SK-N-SH treated with all-trans-retinoic acid at 6 μM for 48 hours (cell line): ENCODE measurements around the gene RBM44.
"Not testable (repeated sequence)": the region's sequence is repeated elsewhere in the genome, so short reads cannot be mapped to it uniquely, and the experiment has no call there.

ENCODE experiments used
- ATAC-seq: fragments of 200-7000 bp; cut with Tn5 transposase; 3 replicates; pipeline ENCODE4 v1.9.1; 2020; ENCODE audit warnings: mild to moderate bottlenecking, moderate library complexity
- ARNTL ChIP-seq: fragments of 450-650 bp; formaldehyde crosslinking; IDR thresholded peaks from 2 replicates; pipeline ENCODE4 v1.5.0; 2020; ENCODE audit warnings: low read depth, mild to moderate bottlenecking, moderate library complexity, borderline replicate concordance
- CSDC2 ChIP-seq: fragments of 250-450 bp; sonication (Bioruptor Pico); IDR thresholded peaks from 2 replicates; pipeline ENCODE4 v1.5.0; 2020; ENCODE audit warnings: mild to moderate bottlenecking, moderate library complexity
- ESRRG ChIP-seq: fragments of 250-450 bp; sonication (Bioruptor Pico); IDR thresholded peaks from 2 replicates; pipeline ENCODE4 v1.6.1; 2021; ENCODE audit warnings: mild to moderate bottlenecking
- GLIS3 ChIP-seq: fragments of 250-450 bp; sonication (Bioruptor Pico); IDR thresholded peaks from 2 replicates; pipeline ENCODE4 v1.5.0; 2020; ENCODE audit warnings: mild to moderate bottlenecking, moderate library complexity
- ISL1 ChIP-seq: fragments of 250-450 bp; sonication (Bioruptor Pico); IDR thresholded peaks from 2 replicates; pipeline ENCODE4 v2.1.2; 2022; ENCODE audit warnings: mild to moderate bottlenecking, moderate library complexity
- OSR1 ChIP-seq: fragments of 250-450 bp; sonication (Bioruptor Pico); IDR thresholded peaks from 2 replicates; pipeline ENCODE4 v1.8.0; 2022; ENCODE audit warnings: moderate library complexity, mild to moderate bottlenecking, inconsistent platforms
- PPARA ChIP-seq: fragments of 250-450 bp; sonication (Bioruptor Pico); IDR thresholded peaks from 2 replicates; pipeline ENCODE4 v1.5.0; 2020; ENCODE audit warnings: mild to moderate bottlenecking, borderline replicate concordance
- RARB ChIP-seq: fragments of 250-450 bp; sonication (Bioruptor Pico); IDR thresholded peaks from 2 replicates; pipeline ENCODE4 v1.8.0; 2021; ENCODE audit warnings: mild to moderate bottlenecking, moderate library complexity
- SNAI2 ChIP-seq: fragments of 250-450 bp; sonication (Bioruptor Pico); IDR thresholded peaks from 2 replicates; pipeline ENCODE4 v1.5.0; 2020; ENCODE audit warnings: mild to moderate bottlenecking, moderate library complexity
- TCF4 ChIP-seq: fragments of 250-450 bp; sonication (Bioruptor Pico); IDR thresholded peaks from 2 replicates; pipeline ENCODE4 v1.8.0; 2021; ENCODE audit warnings: mild to moderate bottlenecking, moderate library complexity, borderline replicate concordance
- TOX ChIP-seq: fragments of 250-450 bp; sonication (Bioruptor Pico); IDR thresholded peaks from 2 replicates; pipeline ENCODE4 v1.8.0; 2021; ENCODE audit warnings: mild to moderate bottlenecking, moderate library complexity, borderline replicate concordance
- TSHZ2 ChIP-seq: fragments of 250-450 bp; sonication (Bioruptor Pico); IDR thresholded peaks from 2 replicates; pipeline ENCODE4 v1.5.0; 2020; ENCODE audit warnings: mild to moderate bottlenecking, moderate library complexity
- ZC3H10 ChIP-seq: fragments of 250-450 bp; sonication (Bioruptor Pico); IDR thresholded peaks from 2 replicates; pipeline ENCODE4 v1.5.1; 2021; ENCODE audit warnings: mild to moderate bottlenecking, moderate library complexity
- ZFP3 ChIP-seq: fragments of 250-450 bp; sonication (Bioruptor Pico); IDR thresholded peaks from 2 replicates; pipeline ENCODE4 v1.5.0; 2020; ENCODE audit warnings: mild to moderate bottlenecking, moderate library complexity
- ZFP30 ChIP-seq: fragments of 450-650 bp; formaldehyde crosslinking; IDR thresholded peaks from 2 replicates; pipeline ENCODE4 v1.5.0; 2022; ENCODE audit warnings: mild to moderate bottlenecking, moderate library complexity
- ZNF565 ChIP-seq: fragments of 450-650 bp; formaldehyde crosslinking; conservative IDR thresholded peaks from 2 replicates; pipeline ENCODE4 v1.5.0; 2020; ENCODE audit warnings: low read depth, mild to moderate bottlenecking, moderate library complexity
- ZNF70 ChIP-seq: fragments of 450-650 bp; formaldehyde crosslinking; IDR thresholded peaks from 2 replicates; pipeline ENCODE4 v1.5.0; 2020; ENCODE audit warnings: mild to moderate bottlenecking, moderate library complexity
- ZNF8 ChIP-seq: fragments of 450-650 bp; formaldehyde crosslinking; IDR thresholded peaks from 2 replicates; pipeline ENCODE4 v1.5.0; 2020; ENCODE audit warnings: mild to moderate bottlenecking, moderate library complexity
- TF ChIP-seq, protein P1 (sequence below): fragments of 250-450 bp; sonication (Bioruptor Pico); IDR thresholded peaks from 2 replicates; pipeline ENCODE4 v1.5.1; 2020; ENCODE audit warnings: low read depth, mild to moderate bottlenecking, moderate library complexity
- TF ChIP-seq, protein P2 (sequence below): fragments of 250-450 bp; sonication (Bioruptor Pico); IDR thresholded peaks from 2 replicates; pipeline ENCODE4 v1.8.0; 2020; ENCODE audit warnings: mild to moderate bottlenecking, moderate library complexity, borderline replicate concordance
- TF ChIP-seq, protein P3 (sequence below): fragments of 250-450 bp; sonication (Bioruptor Pico); IDR thresholded peaks from 2 replicates; pipeline ENCODE4 v1.5.1; 2021; ENCODE audit warnings: mild to moderate bottlenecking, moderate library complexity

Gene RBM44

DNA sequence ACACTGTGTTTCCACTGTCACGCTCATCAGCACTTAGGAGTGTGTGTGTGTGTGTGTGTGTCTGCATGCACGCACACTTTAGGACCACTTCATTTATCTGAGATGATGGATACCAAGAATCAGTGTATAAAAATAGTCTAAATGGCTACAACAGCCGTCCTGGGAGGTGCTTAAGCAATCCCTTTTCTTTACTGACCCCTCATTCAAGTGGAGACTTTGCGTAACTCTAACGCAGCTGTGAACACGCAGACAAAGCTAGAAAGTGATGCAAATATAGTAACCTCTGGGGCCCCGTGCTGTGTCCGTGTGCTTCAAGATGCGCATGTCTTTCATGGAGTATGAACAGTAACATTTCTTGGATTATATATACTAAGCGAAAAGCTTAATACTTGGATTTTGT is 40.4 kb upstream of the RBM44 start:
- TF ChIP-seq, protein P1, sequence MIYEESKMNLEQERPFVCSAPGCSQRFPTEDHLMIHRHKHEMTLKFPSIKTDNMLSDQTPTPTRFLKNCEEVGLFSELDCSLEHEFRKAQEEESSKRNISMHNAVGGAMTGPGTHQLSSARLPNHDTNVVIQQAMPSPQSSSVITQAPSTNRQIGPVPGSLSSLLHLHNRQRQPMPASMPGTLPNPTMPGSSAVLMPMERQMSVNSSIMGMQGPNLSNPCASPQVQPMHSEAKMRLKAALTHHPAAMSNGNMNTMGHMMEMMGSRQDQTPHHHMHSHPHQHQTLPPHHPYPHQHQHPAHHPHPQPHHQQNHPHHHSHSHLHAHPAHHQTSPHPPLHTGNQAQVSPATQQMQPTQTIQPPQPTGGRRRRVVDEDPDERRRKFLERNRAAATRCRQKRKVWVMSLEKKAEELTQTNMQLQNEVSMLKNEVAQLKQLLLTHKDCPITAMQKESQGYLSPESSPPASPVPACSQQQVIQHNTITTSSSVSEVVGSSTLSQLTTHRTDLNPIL, result no peak
- no peak for TF ChIP-seq ZFP3 (CRISPR knock-in tag)
- TF ChIP-seq, all 23 proteins: peak for 0
- ATAC-seq, result no peak

DNA sequence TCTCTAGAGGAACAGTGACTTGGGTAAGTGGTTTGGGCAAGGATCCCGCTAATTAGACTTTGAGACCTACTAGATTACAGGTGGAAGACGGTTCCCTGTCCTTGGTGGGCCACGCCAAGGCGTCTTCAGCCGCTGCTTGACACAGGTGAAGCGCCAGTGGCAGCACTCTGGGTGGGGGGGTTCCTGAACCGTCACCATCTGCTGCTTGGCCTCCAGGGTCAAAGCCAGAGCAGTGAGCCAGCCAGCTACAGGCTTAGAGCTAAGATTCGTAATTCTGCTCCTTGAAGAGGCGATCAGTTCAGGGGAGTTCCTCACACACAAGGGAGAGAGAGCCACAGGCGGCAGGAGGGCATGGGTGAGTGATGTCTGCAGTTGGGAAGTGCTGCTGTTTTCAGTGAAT is 39.4 kb upstream of the RBM44 start:
- no peak for ATAC-seq
- no peak for TF ChIP-seq TCF4
- no peak for TF ChIP-seq ISL1 (CRISPR knock-in tag)
- TF ChIP-seq ZFP3 (CRISPR knock-in tag), result no peak
- TF ChIP-seq ZC3H10, result no peak
- TF ChIP-seq ESRRG (CRISPR knock-in tag), result no peak
- no peak for TF ChIP-seq CSDC2
- TF ChIP-seq OSR1 (CRISPR knock-in tag), result no peak
- TF ChIP-seq, protein P2, sequence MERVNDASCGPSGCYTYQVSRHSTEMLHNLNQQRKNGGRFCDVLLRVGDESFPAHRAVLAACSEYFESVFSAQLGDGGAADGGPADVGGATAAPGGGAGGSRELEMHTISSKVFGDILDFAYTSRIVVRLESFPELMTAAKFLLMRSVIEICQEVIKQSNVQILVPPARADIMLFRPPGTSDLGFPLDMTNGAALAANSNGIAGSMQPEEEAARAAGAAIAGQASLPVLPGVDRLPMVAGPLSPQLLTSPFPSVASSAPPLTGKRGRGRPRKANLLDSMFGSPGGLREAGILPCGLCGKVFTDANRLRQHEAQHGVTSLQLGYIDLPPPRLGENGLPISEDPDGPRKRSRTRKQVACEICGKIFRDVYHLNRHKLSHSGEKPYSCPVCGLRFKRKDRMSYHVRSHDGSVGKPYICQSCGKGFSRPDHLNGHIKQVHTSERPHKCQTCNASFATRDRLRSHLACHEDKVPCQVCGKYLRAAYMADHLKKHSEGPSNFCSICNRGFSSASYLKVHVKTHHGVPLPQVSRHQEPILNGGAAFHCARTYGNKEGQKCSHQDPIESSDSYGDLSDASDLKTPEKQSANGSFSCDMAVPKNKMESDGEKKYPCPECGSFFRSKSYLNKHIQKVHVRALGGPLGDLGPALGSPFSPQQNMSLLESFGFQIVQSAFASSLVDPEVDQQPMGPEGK (CRISPR knock-in tag), result no peak
- TF ChIP-seq ZNF8 (CRISPR knock-in tag), result no peak
- TF ChIP-seq GLIS3 (CRISPR knock-in tag), result no peak
- TF ChIP-seq ARNTL (CRISPR knock-in tag), result no peak
- TF ChIP-seq SNAI2 (CRISPR knock-in tag), result no peak
- no peak for TF ChIP-seq RARB (CRISPR knock-in tag)
- TF ChIP-seq PPARA (CRISPR knock-in tag), result no peak
- no peak for TF ChIP-seq ZNF565
- TF ChIP-seq TOX (CRISPR knock-in tag), result no peak
- TF ChIP-seq, protein P1, result no peak
- no peak for TF ChIP-seq ZNF70 (CRISPR knock-in tag)
- TF ChIP-seq ZFP30 (CRISPR knock-in tag), result no peak
- TF ChIP-seq, protein P3, sequence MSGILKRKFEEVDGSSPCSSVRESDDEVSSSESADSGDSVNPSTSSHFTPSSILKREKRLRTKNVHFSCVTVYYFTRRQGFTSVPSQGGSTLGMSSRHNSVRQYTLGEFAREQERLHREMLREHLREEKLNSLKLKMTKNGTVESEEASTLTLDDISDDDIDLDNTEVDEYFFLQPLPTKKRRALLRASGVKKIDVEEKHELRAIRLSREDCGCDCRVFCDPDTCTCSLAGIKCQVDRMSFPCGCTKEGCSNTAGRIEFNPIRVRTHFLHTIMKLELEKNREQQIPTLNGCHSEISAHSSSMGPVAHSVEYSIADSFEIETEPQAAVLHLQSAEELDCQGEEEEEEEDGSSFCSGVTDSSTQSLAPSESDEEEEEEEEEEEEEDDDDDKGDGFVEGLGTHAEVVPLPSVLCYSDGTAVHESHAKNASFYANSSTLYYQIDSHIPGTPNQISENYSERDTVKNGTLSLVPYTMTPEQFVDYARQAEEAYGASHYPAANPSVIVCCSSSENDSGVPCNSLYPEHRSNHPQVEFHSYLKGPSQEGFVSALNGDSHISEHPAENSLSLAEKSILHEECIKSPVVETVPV (CRISPR knock-in tag), result no peak

DNA sequence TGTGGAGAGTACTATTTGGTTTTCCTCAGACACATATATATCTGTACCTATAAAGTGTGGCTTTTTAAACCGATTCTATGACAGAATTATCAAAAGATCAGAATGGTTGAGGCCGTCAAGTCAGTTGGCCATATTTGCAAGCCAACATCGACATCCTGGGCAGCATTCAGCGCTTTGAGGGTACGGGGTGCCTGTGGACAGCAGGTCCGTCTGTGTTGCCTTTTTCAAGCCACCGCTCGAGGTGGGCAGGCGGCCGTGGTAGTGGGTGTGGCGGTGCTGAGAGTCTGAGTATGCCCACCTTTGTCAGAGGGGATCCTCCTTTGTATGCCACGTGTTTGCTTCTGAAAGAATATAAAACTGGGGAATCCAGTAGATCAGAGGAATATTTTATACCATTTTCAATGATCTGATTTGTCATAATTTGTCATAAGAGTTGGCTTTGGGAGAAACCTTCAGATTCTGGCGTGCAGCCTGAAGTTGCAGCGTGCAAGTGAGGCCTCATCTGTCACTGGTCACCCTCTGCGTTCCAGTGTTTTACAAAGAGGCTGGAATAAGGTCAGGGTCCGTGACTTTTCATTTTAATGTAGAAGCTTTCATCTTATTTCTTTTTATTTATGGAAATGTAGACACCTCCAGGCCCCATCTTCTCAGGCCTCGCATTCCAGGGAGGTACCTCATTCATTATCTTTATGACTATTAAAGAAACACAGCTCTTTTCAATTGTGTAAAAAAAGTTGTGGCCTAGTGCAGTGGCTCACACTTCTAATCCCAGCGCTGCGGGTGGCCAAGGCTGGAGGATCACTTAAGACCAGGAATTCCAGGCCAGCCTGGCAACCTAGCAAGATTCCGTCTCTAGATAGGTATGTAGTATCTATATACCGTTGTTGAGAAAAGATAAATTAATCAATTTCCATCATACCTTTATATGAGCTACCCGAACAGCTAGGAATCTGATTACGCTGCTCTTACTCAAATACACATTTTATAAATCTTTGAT is 37.8 kb upstream of the RBM44 start:
- ATAC-seq, result no peak
- no peak for TF ChIP-seq TOX (CRISPR knock-in tag)
- TF ChIP-seq, protein P3 (CRISPR knock-in tag), result no peak
- no peak for TF ChIP-seq CSDC2
- no peak for TF ChIP-seq RARB (CRISPR knock-in tag)
- no peak for TF ChIP-seq ZFP3 (CRISPR knock-in tag)
- TF ChIP-seq TCF4, result no peak
- TF ChIP-seq TSHZ2, result no peak

GRCh38 chr2:237762291-237763182 is 36.0 kb upstream of the RBM44 start:
- ATAC-seq, result not testable (repeated sequence)
